OCI-LY7 (cell line): ENCODE data around the gene PIM2. TPM values are rescaled to one million over a fixed set of nuclear protein-coding genes. Genes with fewer than 3 reads are reported as not detected.

Experiments
- BruUV-seq: library from RNA; stranded (reverse); fragments of 400-500 nt; replicated peaks from 2 replicates; lab custom pipeline; 2021; lab: Mats Ljungman, UMichigan
- CTCF ChIA-PET: fragments of 300-600 bp; sonication (Branson Sonifier 250); formaldehyde crosslinking; loops from one replicate; lab custom pipeline; 2022; ENCODE audit warnings: antibody characterized with exemption; ENCODE audit not compliant: unreplicated experiment; lab: Charles Lee
- POLR2A ChIA-PET: fragments of 300-600 bp; sonication (Branson Sonifier 250); formaldehyde crosslinking; loops from one replicate; lab custom pipeline; 2022; ENCODE audit warnings: antibody characterized with exemption; lab: Charles Lee
- DNase-seq: peaks from one replicate; pipeline ENCODE4 v3.0.0-alpha.2; 2015; ENCODE audit warnings: low spot score
- H2AFZ ChIP-seq: fragments of 200-600 bp; sonication (generic), shearing (Covaris generic); 2 replicates; pipeline ENCODE4 v1.6.1; 2014; ENCODE audit warnings: mild to moderate bottlenecking, antibody characterized with exemption, low read length, moderate library complexity
- H3K27ac ChIP-seq: fragments of 200-600 bp; sonication (generic); 2 replicates; pipeline ENCODE4 v1.5.1; 2014; ENCODE audit warnings: mixed run types, low read depth, mild to moderate bottlenecking, moderate library complexity, low read length, inconsistent platforms; ENCODE audit not compliant: poor library complexity, severe bottlenecking
- H3K36me3 ChIP-seq: fragments of 200-600 bp; sonication (generic); 2 replicates; pipeline ENCODE4 v1.6.1; 2014; ENCODE audit warnings: mild to moderate bottlenecking, antibody characterized with exemption, low read length, moderate library complexity, mixed read lengths; ENCODE audit not compliant: insufficient read depth
- H3K4me1 ChIP-seq: fragments of 200-600 bp; sonication (generic); 2 replicates; pipeline ENCODE4 v1.5.1; 2014; ENCODE audit warnings: mild to moderate bottlenecking, low read length; ENCODE audit not compliant: insufficient read depth, poor library complexity, severe bottlenecking
- H3K4me2 ChIP-seq: fragments of 200-600 bp; sonication (generic); 2 replicates; pipeline ENCODE4 v1.6.1; 2014; ENCODE audit warnings: mild to moderate bottlenecking, low read length
- H3K4me3 ChIP-seq: fragments of 200-600 bp; sonication (generic); 2 replicates; pipeline ENCODE4 v1.5.1; 2014; ENCODE audit warnings: mild to moderate bottlenecking, low read depth, low read length; ENCODE audit not compliant: poor library complexity, severe bottlenecking
- H3K79me2 ChIP-seq: fragments of 200-600 bp; sonication (generic); 2 replicates; pipeline ENCODE4 v1.6.1; 2016; ENCODE audit warnings: low read depth, mild to moderate bottlenecking, low read length, moderate library complexity, mixed read lengths; ENCODE audit not compliant: insufficient read depth
- H3K9me2 ChIP-seq: fragments of 200-600 bp; sonication (generic); 2 replicates; pipeline ENCODE4 v1.6.1; 2016; ENCODE audit warnings: mild to moderate bottlenecking, low read length, mixed read lengths; ENCODE audit not compliant: insufficient read depth
- H3K9me3 ChIP-seq: fragments of 200-600 bp; sonication (generic); 2 replicates; pipeline ENCODE4 v1.6.1; 2014; ENCODE audit warnings: mild to moderate bottlenecking, mixed run types, low read length, mixed read lengths
- H4K20me1 ChIP-seq: fragments of 200-600 bp; sonication (generic); 2 replicates; pipeline ENCODE4 v1.6.1; 2014; ENCODE audit warnings: mild to moderate bottlenecking, antibody characterized with exemption, low read length, moderate library complexity, mixed read lengths; ENCODE audit not compliant: insufficient read depth
- CTCF ChIP-seq: fragments of 200-600 bp; sonication (generic); conservative IDR thresholded peaks from 2 replicates; pipeline ENCODE4 v1.5.1; 2014; ENCODE audit warnings: mild to moderate bottlenecking, antibody characterized with exemption, low read length, moderate library complexity, mixed read lengths
- EZH2phosphoT487 ChIP-seq: fragments of 200-600 bp; sonication (generic); IDR thresholded peaks from 2 replicates; pipeline ENCODE4 v1.6.1; 2018; ENCODE audit warnings: low read depth, borderline replicate concordance, mild to moderate bottlenecking, mixed run types, antibody characterized with exemption, low read length, moderate library complexity, mixed read lengths
- intact Hi-C: fragments of 100-400 bp; cut with micrococcal nuclease; formaldehyde crosslinking; loops from one replicate; pipeline ENCODE4 v1.10.0; 2022; ENCODE audit not compliant: unreplicated experiment
- total RNA-seq, 2 experiments: library from RNA; depleted of rRNA in 1 of 2; stranded (reverse); fragments of >200 nt in 1 of 2; shearing (Covaris generic) in 1 of 2; gene quantifications; 2 replicates each; pipeline ENCODE4 v1.2.3, GENCODE V29; 2014 to 2022

Gene PIM2
- total RNA-seq, 2 experiments from 2014 or later: 60.3 to 148 TPM

GRCh38 chrX:48893556-48894348 is 25.1 kb downstream of the PIM2 start:
- Histone ChIP-seq H3K9me2 (no peaks in the 10 kb centered on the region), H3K4me2 (no peak overlapping the region), H3K27ac (no peak overlapping the region), H3K4me3 (no peak overlapping the region), H4K20me1 (peaks cover 5% of the 10 kb centered on the region; the same call in 1 of the 2 replicates), H3K79me2 (peaks cover 26% of the 10 kb centered on the region), H3K4me1 (peaks cover 24% of the 10 kb centered on the region), H3K9me3 (no peaks in the 10 kb centered on the region), H2AFZ (no peak overlapping the region), H3K36me3 (peaks cover 15% of the 10 kb centered on the region; the same call in 1 of the 2 replicates)
- ChIA-PET POLR2A (interaction anchor here (0.6 kb wide), 1 partner anchor 10 kb away, joined by 4 read pairs; no protein-coding TSS in a partner anchor), CTCF (no interaction called here)
- no TSS peak for BruUV-seq
- intact Hi-C loops: loop anchor here (5.0 to 10.0 kb wide), 2 partner anchors 89 to 246 kb away; partner anchors contain the start of gene HDAC6
- TF ChIP-seq CTCF (no peak), EZH2phosphoT487 (no peak)
- DNase-seq: no peak

- POLR2A ChIA-PET: interaction anchor here (0.6 kb wide), 1 partner anchor 66 kb away, joined by 3 read pairs; no protein-coding TSS in a partner anchor
Observed at GRCh38 chrX:48892896-48893295, 25.9 kb downstream of the PIM2 start.

More at GRCh38 chrX:48892896-48893295, 25.9 kb downstream of the PIM2 start:
- BruUV-seq: no TSS peak
- Histone ChIP-seq H3K9me3 (no peaks in the 10 kb centered on the region), H3K4me1 (peaks cover 24% of the 10 kb centered on the region), H3K4me2 (no peak overlapping the region), H2AFZ (no peak overlapping the region), H3K79me2 (peaks cover 20% of the 10 kb centered on the region), H3K36me3 (peaks cover 15% of the 10 kb centered on the region; the same call in 1 of the 2 replicates), H4K20me1 (peaks cover 5% of the 10 kb centered on the region; the same call in 1 of the 2 replicates), H3K27ac (no peak overlapping the region), H3K9me2 (no peaks in the 10 kb centered on the region), H3K4me3 (no peak overlapping the region)
- TF ChIP-seq CTCF: no peak
- no peak for TF ChIP-seq EZH2phosphoT487
- intact Hi-C loops: loop anchor here (5.0 to 10.0 kb wide), 2 partner anchors 88 to 246 kb away; partner anchors contain the start of gene HDAC6
- no peak for DNase-seq
- CTCF ChIA-PET: no interaction called here
